GM23248 (cell line): Measurements from ENCODE around the gene TIGD1. TPM values are rescaled to one million over a fixed set of nuclear protein-coding genes. Genes with fewer than 3 reads are reported as not detected.

Experiments
- DNase-seq: peaks from one replicate; pipeline ENCODE4 v3.0.0-alpha.2; 2015
- H2AFZ ChIP-seq: fragments of 200-600 bp; sonication (generic); 2 replicates; pipeline ENCODE4 v1.6.1; 2016; ENCODE audit warnings: antibody characterized with exemption
- H3F3A ChIP-seq: fragments of 200-600 bp; sonication (generic); 2 replicates; pipeline ENCODE4 v1.6.1; 2016; ENCODE audit warnings: mild to moderate bottlenecking, antibody characterized with exemption, mixed run types; ENCODE audit not compliant: insufficient read depth
- H3K27ac ChIP-seq: fragments of 200-600 bp; sonication (generic); 2 replicates; pipeline ENCODE4 v1.5.1; 2016; ENCODE audit warnings: mild to moderate bottlenecking
- H3K27me3 ChIP-seq: fragments of 200-600 bp; sonication (generic); replicated peaks from 2 replicates; pipeline ENCODE4 v1.6.1; 2016; ENCODE audit warnings: mild to moderate bottlenecking; ENCODE audit not compliant: insufficient read depth
- H3K36me3 ChIP-seq: fragments of 200-600 bp; sonication (generic); 2 replicates; pipeline ENCODE4 v1.6.1; 2016; ENCODE audit warnings: low read depth, mild to moderate bottlenecking
- H3K4me1 ChIP-seq: fragments of 200-600 bp; sonication (generic); 2 replicates; pipeline ENCODE4 v1.6.1; 2016; ENCODE audit warnings: mild to moderate bottlenecking; ENCODE audit not compliant: insufficient read depth
- H3K4me2 ChIP-seq: fragments of 200-600 bp; sonication (generic); one replicate; pipeline ENCODE4 v1.6.1; 2016; ENCODE audit warnings: mild to moderate bottlenecking; ENCODE audit not compliant: unreplicated experiment
- H3K4me3 ChIP-seq: fragments of 200-600 bp; sonication (generic); 2 replicates; pipeline ENCODE4 v1.5.1; 2016; ENCODE audit warnings: mild to moderate bottlenecking
- H3K79me2 ChIP-seq: fragments of 200-600 bp; sonication (generic); 2 replicates; pipeline ENCODE4 v1.6.1; 2016; ENCODE audit warnings: mild to moderate bottlenecking; ENCODE audit not compliant: insufficient read depth
- H3K9ac ChIP-seq: fragments of 200-600 bp; sonication (generic); 2 replicates; pipeline ENCODE4 v1.6.1; 2016; ENCODE audit warnings: mild to moderate bottlenecking
- H3K9me2 ChIP-seq: fragments of 200-600 bp; sonication (generic); 2 replicates; pipeline ENCODE4 v1.6.1; 2016; ENCODE audit warnings: mixed run types, mild to moderate bottlenecking, moderate library complexity; ENCODE audit not compliant: insufficient read depth
- H3K9me3 ChIP-seq: fragments of 200-600 bp; sonication (generic); one replicate; pipeline ENCODE4 v1.6.1; 2017; ENCODE audit warnings: low read depth
- H4K20me1 ChIP-seq: fragments of 200-600 bp; sonication (generic); 2 replicates; pipeline ENCODE4 v1.6.0; 2016; ENCODE audit not compliant: insufficient read depth
- EZH2 ChIP-seq: fragments of 200-600 bp; sonication (generic); IDR thresholded peaks from 2 replicates; pipeline ENCODE4 v1.6.1; 2018; ENCODE audit warnings: antibody characterized with exemption, mild to moderate bottlenecking; ENCODE audit not compliant: insufficient read depth, poor library complexity, severe bottlenecking
- EZH2phosphoT487 ChIP-seq: fragments of 200-600 bp; sonication (generic); IDR thresholded peaks from 2 replicates; pipeline ENCODE4 v1.6.1; 2018; ENCODE audit warnings: antibody characterized with exemption, moderate library complexity, mild to moderate bottlenecking, low read depth; ENCODE audit not compliant: insufficient read depth
- WGBS, 2 experiments: methylation state at CpG; one replicate each; pipeline ENCODE4 v1.1.6; 2015 to 2017; ENCODE audit warnings: low lambda C conversion rate in 2 of 2, low coverage in 1 of 2; ENCODE audit errors: missing lambda C conversion rate in 2 of 2; 5-methylcytosine and 5-hydroxymethylcytosine counted together
- in situ Hi-C: fragments of 300-500 bp; cut with MboI; formaldehyde crosslinking; loops from 2 replicates; pipeline ENCODE4 v1.15.0; 2020
- polyA plus RNA-seq: library from polyadenylated mRNA; unstranded; fragments of >200 nt; fragmentation: Nextera tagmentation; extraction: Ambion mirVana; gene quantifications from 2 replicates; pipeline ENCODE4 v1.2.1, GENCODE V29; 2016
- total RNA-seq: library from RNA; depleted of rRNA; stranded (reverse); fragments of >200 nt; shearing (Covaris generic); gene quantifications from 2 replicates; pipeline ENCODE4 v1.2.3, GENCODE V29; 2014

The TIGD1 gene
- total and polyA plus RNA-seq, 2 experiments from 2014 or later = 3.6 to 4.3 TPM

DNA sequence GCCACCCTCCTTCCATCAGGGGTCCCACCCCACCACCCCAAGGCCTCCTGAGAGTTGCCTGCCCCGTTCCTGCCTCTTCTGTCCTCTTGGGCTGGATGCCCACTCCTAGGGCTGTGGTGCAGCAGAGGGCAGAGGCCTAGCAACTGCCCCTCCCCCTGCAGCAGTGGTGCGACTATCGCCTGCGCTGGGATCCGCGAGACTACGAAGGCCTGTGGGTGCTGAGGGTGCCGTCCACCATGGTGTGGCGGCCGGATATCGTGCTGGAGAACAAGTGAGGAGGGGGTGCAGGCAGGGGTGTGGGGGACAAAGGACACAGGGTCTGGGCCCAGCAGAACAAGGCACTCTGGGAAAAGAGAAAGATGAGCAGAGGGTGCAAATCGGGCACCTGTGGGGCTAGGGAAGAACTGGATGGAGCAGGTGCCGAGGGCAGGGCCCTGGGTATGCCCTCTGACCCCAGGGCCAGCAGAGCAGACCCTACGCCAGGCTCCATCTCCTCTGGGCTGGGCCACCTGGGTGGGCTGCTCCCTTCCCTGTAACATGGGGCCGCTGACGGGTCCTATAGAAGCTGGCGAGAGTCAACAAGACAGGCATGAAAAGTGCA lies 9.8 kb downstream of the TIGD1 start:
- H3F3A ChIP-seq = no peaks in the 10 kb centered on the region
- TF ChIP-seq EZH2 (no peak), EZH2phosphoT487 (no peak)
- H3K27me3 ChIP-seq = no peaks in the 10 kb centered on the region
- no peak overlapping the region for H3K4me3 ChIP-seq
- in situ Hi-C loops = loop anchor here (25.0 kb wide), 1 partner anchor 628 kb away; no protein-coding TSS in a partner anchor
- H3K9me2 ChIP-seq = no peaks in the 10 kb centered on the region
- H3K4me1 ChIP-seq = no peaks in the 10 kb centered on the region
- DNase-seq = no peak
- no peaks in the 10 kb centered on the region for H3K9me3 ChIP-seq
- H3K79me2 ChIP-seq = no peaks in the 10 kb centered on the region
- H3K27ac ChIP-seq = no peak overlapping the region
- no peak overlapping the region for H3K4me2 ChIP-seq
- no peaks in the 10 kb centered on the region for H3K36me3 ChIP-seq
- no peaks in the 10 kb centered on the region for H4K20me1 ChIP-seq
- no peak overlapping the region for H2AFZ ChIP-seq
- 61 to 65% methylated on average over 17 of the region's 17 CpGs for WGBS, 2 experiments
- H3K9ac ChIP-seq = no peak overlapping the region

DNA sequence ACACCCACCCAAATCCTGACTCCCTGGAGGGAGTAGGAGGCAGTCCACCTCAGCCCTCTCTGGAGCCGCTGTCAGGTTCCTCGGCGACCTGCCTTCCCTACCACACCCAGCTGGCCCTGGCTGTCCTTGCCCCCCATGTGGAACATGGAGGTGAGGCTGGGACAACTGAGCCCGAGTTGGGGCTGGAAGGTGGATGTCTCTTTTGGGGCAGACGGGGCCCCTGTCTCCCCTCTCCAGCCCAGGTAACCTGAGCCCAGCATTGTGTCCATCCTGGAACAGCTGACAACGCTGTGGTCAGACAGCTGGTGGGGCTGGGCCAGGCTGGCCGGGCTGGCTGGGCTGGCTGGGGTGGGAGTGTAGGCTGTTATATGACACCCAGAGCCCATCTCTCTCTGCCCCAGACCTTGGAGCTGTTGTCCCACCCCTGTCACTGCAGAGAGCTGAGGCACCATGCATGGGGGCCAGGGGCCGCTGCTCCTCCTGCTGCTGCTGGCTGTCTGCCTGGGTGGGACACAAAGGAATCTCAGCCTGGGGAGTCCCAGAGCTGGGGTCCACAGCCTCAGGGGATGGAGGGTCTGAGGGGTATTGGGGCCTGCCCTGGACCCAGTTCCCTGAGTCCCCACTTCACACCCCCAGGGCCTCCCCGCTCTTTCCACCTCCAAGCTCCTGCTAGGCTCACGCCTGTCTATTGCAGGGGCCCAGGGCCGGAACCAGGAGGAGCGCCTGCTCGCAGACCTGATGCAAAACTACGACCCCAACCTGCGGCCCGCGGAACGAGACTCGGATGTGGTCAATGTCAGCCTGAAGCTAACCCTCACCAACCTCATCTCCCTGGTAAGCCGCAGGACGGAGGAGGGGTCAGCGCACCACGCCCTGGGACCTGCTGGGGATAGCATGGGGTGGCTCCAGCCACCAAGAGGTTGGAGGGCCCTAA lies 10.8 kb downstream of the TIGD1 start, which contains the start of gene CHRNG:
Gene CHRNG, plus strand, starts transcription at position 395 of the 934 bp plus-strand sequence. Its CDS starts 56 bp downstream, at position 451.
- H3K36me3 ChIP-seq = no peaks in the 10 kb centered on the region
- no peak within 1 kb of the TSS for H2AFZ ChIP-seq
- no peak within 1 kb of the TSS for H3K4me2 ChIP-seq
- H3K9me2 ChIP-seq = no peaks in the 10 kb centered on the region
- in situ Hi-C loops = loop anchor here (25.0 kb wide), 1 partner anchor 627 kb away; no protein-coding TSS in a partner anchor
- no peaks in the 10 kb centered on the region for H3F3A ChIP-seq
- no peak within 1 kb of the TSS for H3K4me3 ChIP-seq
- no peaks in the 10 kb centered on the region for H3K4me1 ChIP-seq
- H3K27me3 ChIP-seq = no peaks in the 10 kb centered on the region
- no peak for TF ChIP-seq EZH2
- TF ChIP-seq EZH2phosphoT487 = no peak
- DNase-seq = no peak
- no peaks in the 10 kb centered on the region for H4K20me1 ChIP-seq
- H3K9me3 ChIP-seq = no peaks in the 10 kb centered on the region
- WGBS, 2 experiments = 26 to 28% methylated on average over 19 to 21 of the region's 23 CpGs
- H3K9ac ChIP-seq = no peak within 1 kb of the TSS
- H3K79me2 ChIP-seq = no peaks in the 10 kb centered on the region
- H3K27ac ChIP-seq = no peak within 1 kb of the TSS

DNA sequence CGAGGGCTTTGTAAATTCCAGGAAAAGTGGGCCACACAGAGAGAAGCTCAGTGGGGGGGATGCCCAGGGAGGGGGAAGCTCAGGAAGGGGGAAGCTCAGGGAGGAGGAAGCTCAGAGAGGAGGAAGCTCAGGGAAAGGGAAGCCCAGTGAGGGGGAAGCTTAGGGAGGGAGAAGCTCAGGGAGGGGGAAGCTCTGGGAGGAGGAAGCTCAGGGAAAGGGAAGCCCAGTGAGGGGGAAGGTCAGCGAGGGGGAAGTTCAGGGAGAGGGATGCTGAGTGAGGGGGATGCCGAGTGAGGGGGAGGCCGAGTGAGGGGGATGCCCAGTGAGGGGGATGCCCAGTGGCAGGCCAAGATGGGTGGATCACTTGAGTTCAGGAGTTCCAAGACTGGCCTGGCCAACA lies 11.7 kb downstream of the TIGD1 start:
- in situ Hi-C loops = loop anchor here (25.0 kb wide), 1 partner anchor 626 kb away; no protein-coding TSS in a partner anchor
- H3K79me2 ChIP-seq = no peaks in the 10 kb centered on the region
- DNase-seq = no peak

DNA sequence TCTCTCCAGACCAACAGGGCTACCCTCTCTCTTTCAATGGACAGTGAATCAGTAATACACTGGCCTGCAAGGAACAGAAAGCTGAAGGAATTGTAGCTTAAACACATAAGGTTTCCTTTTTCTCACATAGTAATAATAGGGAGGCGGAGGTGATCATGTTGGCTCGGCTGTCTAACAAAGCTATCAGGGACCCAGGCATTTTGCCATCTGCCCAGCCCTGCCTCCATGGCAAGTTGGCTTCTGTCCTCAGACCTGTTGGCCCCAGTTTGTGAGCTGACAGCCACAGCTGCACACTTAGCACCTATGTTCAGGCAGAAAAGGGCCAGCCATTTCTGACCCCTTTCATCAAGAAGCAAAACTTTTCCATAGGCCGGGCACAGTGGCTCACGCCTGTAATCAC lies 12.9 kb downstream of the TIGD1 start:
- H3K4me2 ChIP-seq = no peak overlapping the region
- H3K4me3 ChIP-seq = no peak overlapping the region
- no peaks in the 10 kb centered on the region for H3K9me3 ChIP-seq
- no peak for TF ChIP-seq EZH2phosphoT487
- no peak for TF ChIP-seq EZH2
- no peak overlapping the region for H3K27ac ChIP-seq
- in situ Hi-C loops = loop anchor here (25.0 kb wide), 1 partner anchor 625 kb away; no protein-coding TSS in a partner anchor
- H3K27me3 ChIP-seq = no peaks in the 10 kb centered on the region
- 65 to 71% methylated on average over 4 of the region's 4 CpGs for WGBS, 2 experiments
- H3F3A ChIP-seq = no peaks in the 10 kb centered on the region
- DNase-seq = no peak
- H3K36me3 ChIP-seq = no peaks in the 10 kb centered on the region
- H3K9me2 ChIP-seq = no peaks in the 10 kb centered on the region
- no peaks in the 10 kb centered on the region for H3K79me2 ChIP-seq
- H3K9ac ChIP-seq = no peak overlapping the region
- no peaks in the 10 kb centered on the region for H4K20me1 ChIP-seq
- no peaks in the 10 kb centered on the region for H3K4me1 ChIP-seq
- H2AFZ ChIP-seq = no peak overlapping the region

More for the DNA sequence above, 11.7 kb downstream of the TIGD1 start:
- Histone ChIP-seq H3K9me3 (no peaks in the 10 kb centered on the region), H2AFZ (no peak overlapping the region), H3K4me1 (no peaks in the 10 kb centered on the region), H3K9me2 (no peaks in the 10 kb centered on the region), H3K36me3 (no peaks in the 10 kb centered on the region), H3K27ac (no peak overlapping the region), H3K27me3 (no peaks in the 10 kb centered on the region), H3K4me3 (no peak overlapping the region), H3K4me2 (no peak overlapping the region), H3K9ac (no peak overlapping the region), H3F3A (no peaks in the 10 kb centered on the region), H4K20me1 (no peaks in the 10 kb centered on the region)
- TF ChIP-seq EZH2phosphoT487 (no peak), EZH2 (no peak)
- WGBS, 2 experiments = 15% methylated on average over 4 of the region's 4 CpGs; no CpG with 5 or more reads in 1 of the 2 experiments
